HG02678 (cell line): ENCODE results near the gene COA8.
"Not testable (repeated sequence)": the region's sequence is repeated elsewhere in the genome, so short reads cannot be mapped to it uniquely, and the experiment has no call there.

Experiments used
- ATAC-seq: cut with Tn5 transposase; IDR thresholded peaks from one replicate; pipeline ENCODE4 v1.9.1; 2021; ENCODE audit warnings: mild to moderate bottlenecking, moderate library complexity; ENCODE audit not compliant: unreplicated experiment

COA8 gene

GRCh38 chr14:103568952-103569351 is 6.2 kb downstream of the COA8 start:
- ATAC-seq = no peak

GRCh38 chr14:103569408-103569807 is 6.6 kb downstream of the COA8 start:
- no peak for ATAC-seq

- no peak for ATAC-seq
These were observed 11.3 kb downstream of the COA8 start for GRCh38 chr14:103574104-103574503.

GRCh38 chr14:103574707-103575285 is 12.0 kb downstream of the COA8 start:
- ATAC-seq = no peak

GRCh38 chr14:103576371-103577024 is 13.7 kb downstream of the COA8 start:
- ATAC-seq = no peak

- no peak for ATAC-seq
These were observed 15.8 kb downstream of the COA8 start for GRCh38 chr14:103578401-103579075.

- ATAC-seq = no peak
These were observed 18.4 kb downstream of the COA8 start for GRCh38 chr14:103581206-103581605.

GRCh38 chr14:103581954-103582703 is 19.4 kb downstream of the COA8 start:
- no peak for ATAC-seq

- ATAC-seq = no peak
These were observed 21.7 kb downstream of the COA8 start for GRCh38 chr14:103584326-103584915.

GRCh38 chr14:103593577-103593976 is 30.8 kb downstream of the COA8 start:
- ATAC-seq = peak; percentile 86

- no peak for ATAC-seq
These were observed 31.5 kb downstream of the COA8 start for GRCh38 chr14:103594265-103594664.

GRCh38 chr14:103597623-103598377 is 35.0 kb downstream of the COA8 start:
- no peak for ATAC-seq

- ATAC-seq = no peak
These were observed 37.7 kb downstream of the COA8 start for GRCh38 chr14:103600503-103600902.

- no peak for ATAC-seq
These were observed 41.9 kb downstream of the COA8 start for GRCh38 chr14:103604620-103605019.

- ATAC-seq = peak; percentile 71
These were observed 44.4 kb downstream of the COA8 start for GRCh38 chr14:103606963-103607668.

- ATAC-seq = no peak
These were observed 45.1 kb downstream of the COA8 start for GRCh38 chr14:103607822-103608221.

GRCh38 chr14:103609081-103609480 is 46.3 kb downstream of the COA8 start:
- not testable (repeated sequence) for ATAC-seq

GRCh38 chr14:103611215-103611614 is 48.5 kb downstream of the COA8 start:
- no peak for ATAC-seq

- ATAC-seq = no peak
These were observed 50.8 kb downstream of the COA8 start for GRCh38 chr14:103613517-103613916.
